Esophagus (tissue), 2 donors: ENCODE data around the gene GPR62. TPM values are rescaled to one million over a fixed set of nuclear protein-coding genes. Genes with fewer than 3 reads are reported as not detected.
"Not testable (repeated sequence)": the region's sequence is repeated elsewhere in the genome, so short reads cannot be mapped to it uniquely, and the experiment has no call there.

ENCODE experiments used
- H3K27ac ChIP-seq, 2 donors: one replicate each; pipeline ENCODE4 v1.5.1; 2013; ENCODE audit warnings: low read depth in 2 of 2, mild to moderate bottlenecking in 2 of 2, inconsistent platforms in 1 of 2, low read length in 1 of 2, moderate library complexity in 1 of 2
- H3K27me3 ChIP-seq, 2 donors: one replicate each; pipeline ENCODE4 v1.6.1; 2013; ENCODE audit warnings: low read length in 2 of 2, control low read depth in 1 of 2, mild to moderate bottlenecking in 1 of 2; ENCODE audit not compliant: insufficient read depth in 2 of 2, control insufficient read depth in 1 of 2
- H3K36me3 ChIP-seq, 2 donors: one replicate each; pipeline ENCODE4 v1.6.1; 2013; ENCODE audit warnings: low read length in 1 of 2; ENCODE audit not compliant: control insufficient read depth in 2 of 2, insufficient read depth in 2 of 2
- H3K4me1 ChIP-seq, 2 donors: one replicate each; pipeline ENCODE4 v1.6.1; 2013; ENCODE audit warnings: low read length in 1 of 2; ENCODE audit not compliant: control insufficient read depth in 2 of 2, insufficient read depth in 2 of 2
- H3K4me3 ChIP-seq, 2 donors: one replicate each; pipeline ENCODE4 v1.5.1; 2013; ENCODE audit warnings: low read length in 2 of 2, mild to moderate bottlenecking in 2 of 2, low read depth in 1 of 2, moderate library complexity in 1 of 2
- H3K9me3 ChIP-seq, 2 donors: one replicate each; pipeline ENCODE4 v1.6.1; 2013; ENCODE audit warnings: mild to moderate bottlenecking in 2 of 2, low read depth in 1 of 2, low read length in 1 of 2, moderate library complexity in 1 of 2; ENCODE audit not compliant: control insufficient read depth in 2 of 2, insufficient read depth in 1 of 2
- WGBS, 2 donors: extraction: QIAGEN DNeasy Blood & Tissue Kit; methylation state at CpG; one replicate each; pipeline ENCODE4 v1.1.7; 2013; 5-methylcytosine and 5-hydroxymethylcytosine counted together
- polyA plus RNA-seq, 2 donors: library from polyadenylated mRNA; stranded (reverse); fragments of 200-250 nt; gene quantifications; one replicate each; pipeline ENCODE4 v1.2.3, GENCODE V29; 2013
- donor health status: healthy with polysubstance abuse.
- donor health status: Bipolar disorder and iron deficiency.

Gene GPR62, protein sequence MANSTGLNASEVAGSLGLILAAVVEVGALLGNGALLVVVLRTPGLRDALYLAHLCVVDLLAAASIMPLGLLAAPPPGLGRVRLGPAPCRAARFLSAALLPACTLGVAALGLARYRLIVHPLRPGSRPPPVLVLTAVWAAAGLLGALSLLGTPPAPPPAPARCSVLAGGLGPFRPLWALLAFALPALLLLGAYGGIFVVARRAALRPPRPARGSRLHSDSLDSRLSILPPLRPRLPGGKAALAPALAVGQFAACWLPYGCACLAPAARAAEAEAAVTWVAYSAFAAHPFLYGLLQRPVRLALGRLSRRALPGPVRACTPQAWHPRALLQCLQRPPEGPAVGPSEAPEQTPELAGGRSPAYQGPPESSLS
- polyA plus RNA-seq = under 1 TPM; 0.05 to 0.06 TPM

DNA sequence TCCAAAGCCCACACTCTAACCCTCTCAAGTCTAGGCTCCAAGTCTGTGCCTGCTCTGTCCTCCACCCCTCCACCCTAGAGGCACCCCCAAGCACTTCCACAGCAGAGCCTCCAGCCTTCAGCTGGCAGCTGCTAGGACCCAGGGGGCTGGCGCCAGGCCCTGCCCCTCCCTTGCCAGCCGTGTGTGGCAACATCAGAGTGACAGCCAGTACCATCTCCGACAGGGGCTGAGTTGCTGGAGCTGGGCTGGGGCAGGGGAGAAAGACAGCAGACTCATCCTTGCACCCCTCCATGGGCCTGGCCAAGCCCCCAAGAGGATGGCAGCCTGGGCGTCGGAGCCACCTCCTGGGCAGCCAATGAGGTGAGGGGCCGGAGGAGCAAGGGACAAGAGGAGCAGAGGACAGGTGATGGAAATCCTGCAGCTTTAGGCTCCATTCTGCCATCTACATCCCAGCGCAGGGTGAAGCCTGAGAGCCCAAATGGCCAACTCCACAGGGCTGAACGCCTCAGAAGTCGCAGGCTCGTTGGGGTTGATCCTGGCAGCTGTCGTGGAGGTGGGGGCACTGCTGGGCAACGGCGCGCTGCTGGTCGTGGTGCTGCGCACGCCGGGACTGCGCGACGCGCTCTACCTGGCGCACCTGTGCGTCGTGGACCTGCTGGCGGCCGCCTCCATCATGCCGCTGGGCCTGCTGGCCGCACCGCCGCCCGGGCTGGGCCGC lies at the start of gene GPR62:
Gene GPR62 (plus strand): TSS at position 207 of the 718 bp plus-strand sequence. CDS start 272 bp downstream, at position 479.
- H3K4me3 ChIP-seq = peak within 1 kb of the TSS; percentile 35 to 44
- peak within 1 kb of the TSS; percentile 41 to 69 for H3K27ac ChIP-seq
- H3K9me3 ChIP-seq = no peaks in the 10 kb centered on the region
- H3K36me3 ChIP-seq = peaks cover 2 to 9% of the 10 kb centered on the region in 2 donors
- peaks cover 11 to 18% of the 10 kb centered on the region in 2 donors for H3K4me1 ChIP-seq
- peaks cover 0 to 3% of the 10 kb centered on the region in 2 donors for H3K27me3 ChIP-seq
- WGBS, 2 donors = 32 to 34% methylated on average over 32 to 33 of the region's 33 CpGs

DNA sequence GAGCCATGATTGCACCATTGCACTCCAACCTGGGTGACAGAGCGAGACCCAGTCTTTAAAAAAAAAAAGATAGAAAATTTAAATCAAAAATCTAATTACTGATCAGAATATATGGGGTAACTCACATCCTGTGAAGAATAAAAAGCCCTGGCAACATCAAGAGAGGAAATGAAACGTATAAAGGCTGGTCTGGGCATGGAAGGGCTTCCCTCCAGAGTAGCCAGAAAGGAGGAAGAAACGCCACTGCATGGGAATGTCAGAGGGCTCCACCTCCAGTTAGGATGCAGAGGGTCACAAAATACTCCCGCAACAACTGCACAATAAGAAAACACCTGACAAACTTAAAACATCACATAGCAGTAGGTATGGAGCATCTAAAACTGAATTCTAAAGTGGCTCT lies 47.2 kb upstream of the GPR62 start:
- 65 to 66% methylated on average over 4 of the region's 4 CpGs for WGBS, 2 donors
- Histone ChIP-seq H3K4me1 (no peaks in the 10 kb centered on the region), H3K9me3 (no peaks in the 10 kb centered on the region), H3K27ac (no peak overlapping the region), H3K4me3 (no peak overlapping the region), H3K36me3 (no peaks in the 10 kb centered on the region), H3K27me3 (no peaks in the 10 kb centered on the region)

DNA sequence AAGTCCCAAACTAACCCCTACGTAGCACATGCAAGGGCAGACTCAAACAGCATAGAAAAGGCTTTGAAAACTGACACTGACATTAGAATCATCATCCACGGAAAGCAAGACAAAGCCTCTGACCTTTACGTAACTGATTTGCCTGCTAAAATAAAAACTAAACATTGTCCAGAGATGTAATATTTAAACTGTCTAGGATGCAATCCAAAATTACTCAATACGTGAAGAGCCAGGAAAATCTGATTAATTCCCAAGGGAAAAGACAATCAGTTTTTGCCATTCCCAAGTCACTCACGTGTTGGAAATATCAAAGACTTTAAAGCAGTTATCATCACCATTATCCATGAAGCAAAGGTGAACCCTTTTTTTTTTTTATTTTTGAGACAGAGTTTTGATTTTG lies 38.8 kb upstream of the GPR62 start:
- no peaks in the 10 kb centered on the region for H3K27me3 ChIP-seq
- H3K4me1 ChIP-seq = no peaks in the 10 kb centered on the region
- no peaks in the 10 kb centered on the region for H3K36me3 ChIP-seq
- no peaks in the 10 kb centered on the region for H3K9me3 ChIP-seq
- H3K27ac ChIP-seq = no peak overlapping the region
- no peak overlapping the region for H3K4me3 ChIP-seq
- 50 to 53% methylated on average over 5 of the region's 5 CpGs for WGBS, 2 donors

DNA sequence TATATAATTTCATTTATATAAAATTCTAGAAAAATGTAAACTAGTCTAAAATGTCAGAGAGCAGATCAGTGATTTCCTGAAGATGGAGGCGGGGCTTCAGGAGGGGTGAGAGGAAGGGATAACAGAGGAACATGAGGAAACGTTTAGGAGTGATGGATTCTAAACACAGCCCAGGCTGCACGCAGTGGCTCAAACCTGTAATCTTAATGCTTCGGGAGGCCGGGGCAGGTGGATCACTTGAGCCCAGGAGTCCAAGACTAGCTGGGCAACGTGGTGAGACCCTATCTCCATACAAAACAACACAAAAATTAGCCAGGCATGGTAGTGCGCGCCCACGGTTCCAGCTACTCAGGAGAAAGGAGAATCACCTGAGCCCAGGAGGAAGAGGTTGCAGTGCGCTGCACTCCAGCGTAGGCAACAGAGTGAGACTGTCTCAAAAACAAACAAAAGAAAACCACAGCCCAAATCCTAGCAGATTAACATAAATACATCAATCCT lies 34.1 kb upstream of the GPR62 start:
- Histone ChIP-seq H3K27me3 (no peaks in the 10 kb centered on the region), H3K36me3 (no peaks in the 10 kb centered on the region), H3K27ac (no peak overlapping the region), H3K9me3 (no peaks in the 10 kb centered on the region), H3K4me1 (no peaks in the 10 kb centered on the region), H3K4me3 (no peak overlapping the region)
- WGBS, 2 donors = 72 to 77% methylated on average over 11 of the region's 11 CpGs

DNA sequence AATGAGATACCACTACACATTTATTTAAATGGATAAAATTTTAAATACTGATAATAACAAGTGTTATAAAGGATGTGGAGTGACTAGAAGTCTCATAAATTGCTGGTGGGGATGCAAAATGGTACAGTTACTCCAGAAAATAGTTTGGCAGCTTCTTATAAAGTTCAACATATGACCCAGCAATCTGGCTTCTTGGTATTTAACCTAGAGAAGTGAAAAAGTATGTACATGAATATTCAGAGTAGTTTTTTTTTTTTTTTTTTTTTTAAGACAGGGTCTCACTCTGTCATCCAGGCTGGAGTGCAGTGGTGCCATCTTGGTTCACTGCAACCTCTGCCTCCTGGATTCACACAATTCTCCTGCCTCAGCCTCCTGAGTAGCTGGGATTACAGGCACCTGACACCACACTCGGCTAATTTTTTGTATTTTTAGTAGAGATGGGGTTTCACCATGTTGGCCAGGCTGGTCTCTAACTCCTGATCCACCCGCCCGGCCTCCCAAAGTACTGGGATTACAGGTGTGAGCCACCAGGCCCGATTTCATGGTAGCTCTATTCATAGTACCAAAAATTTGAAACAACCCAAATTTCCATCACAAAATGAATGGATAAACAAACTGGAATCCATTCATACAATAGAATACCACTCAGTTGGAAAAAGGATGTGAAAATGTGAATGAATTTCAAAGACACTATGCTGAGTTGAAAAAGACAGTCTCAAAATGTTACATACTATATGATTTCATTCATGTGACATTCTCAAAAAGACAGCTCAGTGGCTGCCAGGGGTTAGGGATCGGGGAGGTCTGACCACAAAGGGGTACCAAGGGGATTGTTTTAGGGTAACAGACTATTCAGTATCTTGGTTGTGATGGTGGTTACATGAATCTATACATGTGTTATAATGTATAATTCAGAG lies 27.9 kb upstream of the GPR62 start:
- Histone ChIP-seq H3K4me1 (no peaks in the 10 kb centered on the region), H3K27ac (no peak overlapping the region), H3K9me3 (no peaks in the 10 kb centered on the region), H3K36me3 (no peaks in the 10 kb centered on the region), H3K4me3 (no peak overlapping the region), H3K27me3 (no peaks in the 10 kb centered on the region)
- 94 to 98% methylated on average over 5 of the region's 5 CpGs for WGBS, 2 donors

DNA sequence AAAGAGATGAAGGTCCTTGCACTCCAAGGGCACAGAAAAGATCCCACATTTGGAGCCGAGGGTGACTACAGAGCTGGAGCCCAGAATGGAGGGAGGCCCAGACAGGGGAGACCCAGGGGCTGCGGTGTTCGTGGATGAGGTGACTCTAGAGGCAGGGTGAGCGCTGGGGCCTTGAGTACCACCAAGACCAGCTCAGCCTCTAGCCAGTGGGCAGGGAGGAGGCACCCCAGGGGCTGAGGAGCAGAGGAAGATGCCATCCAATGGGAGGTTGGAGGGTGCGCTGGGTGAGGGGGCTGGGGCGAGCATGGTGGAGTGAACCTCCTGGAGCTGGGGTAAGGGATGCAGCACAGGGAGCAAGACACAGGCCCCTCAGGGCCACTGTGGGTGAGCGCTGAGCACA lies 26.7 kb upstream of the GPR62 start:
- WGBS, 2 donors = 95 to 96% methylated on average over 7 of the region's 7 CpGs

DNA sequence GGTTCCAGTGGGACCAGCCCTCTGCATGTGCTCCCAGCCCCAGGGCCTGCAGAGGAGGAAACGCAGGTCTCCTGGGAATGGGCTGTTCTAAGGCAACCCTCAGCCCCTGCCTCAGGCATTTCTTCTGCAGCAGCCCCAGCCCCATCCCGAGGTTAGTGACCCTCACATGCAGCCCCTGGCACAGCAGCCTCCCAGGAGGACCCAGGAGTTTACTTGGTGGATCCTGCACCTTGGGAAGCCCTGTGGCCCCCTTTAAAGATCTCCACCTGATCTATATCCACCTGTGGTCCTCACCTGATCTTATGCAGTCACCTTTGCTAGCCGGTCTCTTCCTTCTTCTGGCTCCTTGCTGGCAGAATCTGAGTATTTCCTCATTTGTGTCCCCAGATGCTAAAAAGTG lies 26.2 kb upstream of the GPR62 start:
- WGBS, 2 donors = 80 to 81% methylated on average over 3 of the region's 3 CpGs
- not testable (repeated sequence) for H3K9me3 ChIP-seq, H3K27ac ChIP-seq, H3K27me3 ChIP-seq, H3K4me3 ChIP-seq, H3K4me1 ChIP-seq
- peaks cover 4 to 12% of the 10 kb centered on the region in 2 donors for H3K36me3 ChIP-seq

More for the DNA sequence above, 26.7 kb upstream of the GPR62 start:
- no peaks in the 10 kb centered on the region for H3K27me3 ChIP-seq
- peaks cover 0 to 6% of the 10 kb centered on the region in 2 donors for H3K36me3 ChIP-seq
- H3K9me3 ChIP-seq = no peaks in the 10 kb centered on the region
- H3K27ac ChIP-seq = no peak overlapping the region
- no peak overlapping the region for H3K4me3 ChIP-seq
- no peaks in the 10 kb centered on the region for H3K4me1 ChIP-seq

DNA sequence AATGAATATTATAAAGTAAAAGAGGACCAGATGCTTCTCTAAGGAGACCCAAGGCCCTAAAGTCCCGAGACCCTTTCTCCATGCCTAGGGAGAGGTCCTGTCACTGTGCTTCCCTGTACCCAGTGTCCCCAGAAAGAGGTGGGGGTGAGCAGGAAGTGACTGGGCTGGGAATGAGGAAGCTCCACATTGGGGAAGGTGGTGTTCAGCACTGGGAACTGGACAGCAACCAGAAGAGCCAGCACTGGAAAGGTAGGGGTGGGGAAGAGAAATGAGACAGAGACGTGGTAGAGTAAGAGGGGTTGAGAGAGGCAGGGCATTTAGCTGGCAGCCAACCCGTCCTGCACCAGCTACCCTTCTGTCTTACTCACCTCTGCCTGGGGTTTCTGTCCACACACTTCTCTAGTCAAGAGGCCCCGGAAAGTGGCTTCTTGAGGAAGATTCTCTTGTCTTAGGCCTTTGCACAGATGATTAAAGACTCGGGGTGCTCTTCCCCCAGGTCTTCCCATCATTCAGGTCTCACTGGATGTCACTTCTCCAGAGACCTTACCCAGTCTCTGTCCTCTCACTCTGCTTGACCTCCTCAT lies 25.7 kb upstream of the GPR62 start:
- peaks cover 5 to 17% of the 10 kb centered on the region in 2 donors for H3K36me3 ChIP-seq
- no peaks in the 10 kb centered on the region for H3K9me3 ChIP-seq
- no peaks in the 10 kb centered on the region for H3K27me3 ChIP-seq
- no peak overlapping the region for H3K27ac ChIP-seq
- WGBS, 2 donors = 73 to 77% methylated on average over 5 of the region's 5 CpGs
- no peak overlapping the region for H3K4me3 ChIP-seq
- no peaks in the 10 kb centered on the region for H3K4me1 ChIP-seq

DNA sequence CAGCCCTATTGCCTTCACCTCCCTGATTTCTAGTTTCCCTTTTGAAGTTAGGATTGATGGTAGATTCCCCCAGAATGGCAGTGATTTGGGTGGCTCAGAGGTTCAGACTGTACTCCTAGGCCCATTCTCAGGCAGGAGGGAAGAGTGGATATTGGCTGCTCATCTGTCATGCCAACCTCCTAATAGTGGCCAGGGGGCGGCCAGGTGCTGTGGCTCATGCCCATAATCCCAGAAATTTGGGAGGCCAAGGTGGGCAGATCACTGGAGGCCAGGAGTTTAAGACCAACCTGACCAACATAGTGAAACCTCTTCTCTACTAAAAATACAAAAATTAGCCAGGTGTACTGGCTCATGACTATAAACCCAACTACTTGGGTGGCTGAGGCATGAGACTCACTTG lies 24.7 kb upstream of the GPR62 start:
- Histone ChIP-seq H3K4me1 (no peaks in the 10 kb centered on the region), H3K27me3 (no peaks in the 10 kb centered on the region), H3K36me3 (peaks cover 10 to 23% of the 10 kb centered on the region in 2 donors), H3K27ac (no peak overlapping the region), H3K9me3 (no peaks in the 10 kb centered on the region), H3K4me3 (no peak overlapping the region)
- 88 to 98% methylated on average over 1 of the region's 1 CpG for WGBS, 2 donors
